ENCODE results near the gene VWA5A. TPM values are rescaled to one million over a fixed set of nuclear protein-coding genes. Genes with fewer than 3 reads are reported as not detected.

VWA5A gene
- total RNA-seq, 2 donors from 2014 or later = 23.3 to 28.9 TPM

GRCh38 chr11:124193221-124194010, 78.2 kb downstream of the VWA5A start:
- Histone ChIP-seq H3K27ac (no peak overlapping the region), H3K36me3 (no peaks in the 10 kb centered on the region), H3K4me3 (no peak overlapping the region), H3K4me1 (replicated peaks) (no peaks in the 10 kb centered on the region), H3K9me3 (no peaks in the 10 kb centered on the region), H3K27me3 (replicated peaks; ENCODE audit: insufficient read depth) (no peaks in the 10 kb centered on the region)
- TF ChIP-seq POLR2AphosphoS5 (IDR thresholded peaks at IDR 0.05) (no peak), CTCF (IDR thresholded peaks at IDR 0.05) (no peak), POLR2A (IDR thresholded peaks at IDR 0.05) (no peak)
- DNase-seq (ENCODE audit: low spot score) = no peak
- intact Hi-C loops (cut with DNase I) = no loop called here
- 60% methylated on average over 6 of the region's 6 CpGs for WGBS

GRCh38 chr11:124194293-124195188, 79.3 kb downstream of the VWA5A start:
- H3K27ac ChIP-seq = no peak overlapping the region
- 75% methylated on average over 6 of the region's 6 CpGs for WGBS
- TF ChIP-seq POLR2A (IDR thresholded peaks at IDR 0.05) (no peak), CTCF (IDR thresholded peaks at IDR 0.05) (no peak), POLR2AphosphoS5 (IDR thresholded peaks at IDR 0.05) (no peak)
- no peak for DNase-seq (ENCODE audit: low spot score)
- intact Hi-C loops (cut with DNase I) = no loop called here
- no peaks in the 10 kb centered on the region for H3K4me1 ChIP-seq (replicated peaks)
- H3K27me3 ChIP-seq (replicated peaks; ENCODE audit: insufficient read depth) = no peaks in the 10 kb centered on the region
- H3K4me3 ChIP-seq = no peak overlapping the region
- H3K36me3 ChIP-seq = no peaks in the 10 kb centered on the region
- H3K9me3 ChIP-seq = no peaks in the 10 kb centered on the region

- TF ChIP-seq POLR2A (IDR thresholded peaks at IDR 0.05) (no peak), CTCF (IDR thresholded peaks at IDR 0.05) (peak in 3 of 4 experiments; percentile 11 to 62 (median 31))
- Histone ChIP-seq H3K27ac (no peak overlapping the region), H3K27me3 (replicated peaks; ENCODE audit: insufficient read depth) (no peaks in the 10 kb centered on the region), H3K9me3 (no peaks in the 10 kb centered on the region), H3K4me3 (no peak overlapping the region), H3K4me1 (replicated peaks) (no peaks in the 10 kb centered on the region), H3K36me3 (no peaks in the 10 kb centered on the region)
- intact Hi-C loops (cut with DNase I) = no loop called here
- WGBS = 30% methylated on average over 4 of the region's 4 CpGs
- DNase-seq (ENCODE audit: low spot score) = no peak
Observed at GRCh38 chr11:124195189-124195734, 80.0 kb downstream of the VWA5A start.

Other genes with a start within 250 kb of the VWA5A start
- 1 to 10 TPM in 1 of 2 donors, not detected in 1; 1.2 TPM for gene TMEM225, start 229.8 kb upstream of the VWA5A start, total RNA-seq
- 1 to 10 TPM in 1 of 2 donors, not detected in 1; 1.5 TPM for gene OR8D4, start 213.3 kb upstream of the VWA5A start, total RNA-seq
- gene OR4D5, start 175.8 kb upstream of the VWA5A start, total RNA-seq = not detected
- not detected for gene OR6T1, start 171.6 kb upstream of the VWA5A start, total RNA-seq
- gene OR10S1, start 137.7 kb upstream of the VWA5A start, total RNA-seq = not detected
- gene OR10G6, start 120.3 kb upstream of the VWA5A start, total RNA-seq = not detected
- under 1 TPM in 1 of 2 donors, not detected in 1; 0.40 TPM for gene OR10G4, start 102.5 kb upstream of the VWA5A start, total RNA-seq
- not detected for gene OR10G9, start 92.4 kb upstream of the VWA5A start, total RNA-seq
- gene OR10G8, start 88.7 kb upstream of the VWA5A start, total RNA-seq = under 1 TPM in 1 of 2 donors, not detected in 1; 0.57 TPM
- gene OR10G7, start 74.1 kb upstream of the VWA5A start, total RNA-seq = not detected
- gene OR10D3, start 67.9 kb downstream of the VWA5A start, total RNA-seq = not detected
- gene OR8G1, start 125.6 kb downstream of the VWA5A start, total RNA-seq = not detected
- gene OR8G5, start 140.9 kb downstream of the VWA5A start, total RNA-seq = 1 to 10 TPM in 1 of 2 donors, not detected in 1; 3.0 TPM
- gene OR8D1, start 198.5 kb downstream of the VWA5A start, total RNA-seq = not detected
- gene OR8D2, start 204.7 kb downstream of the VWA5A start, total RNA-seq = not detected